Medulla oblongata (tissue), 1 donor: ENCODE data around the gene ARL4A.
A peak's percentile ranks its signal among the peaks of the same experiment; 100 is the strongest.

Experiments
- DNase-seq: peaks from one replicate; pipeline ENCODE4 v3.0.0-alpha.2; 2015; ENCODE audit errors: extremely low spot score

ARL4A gene

DNA sequence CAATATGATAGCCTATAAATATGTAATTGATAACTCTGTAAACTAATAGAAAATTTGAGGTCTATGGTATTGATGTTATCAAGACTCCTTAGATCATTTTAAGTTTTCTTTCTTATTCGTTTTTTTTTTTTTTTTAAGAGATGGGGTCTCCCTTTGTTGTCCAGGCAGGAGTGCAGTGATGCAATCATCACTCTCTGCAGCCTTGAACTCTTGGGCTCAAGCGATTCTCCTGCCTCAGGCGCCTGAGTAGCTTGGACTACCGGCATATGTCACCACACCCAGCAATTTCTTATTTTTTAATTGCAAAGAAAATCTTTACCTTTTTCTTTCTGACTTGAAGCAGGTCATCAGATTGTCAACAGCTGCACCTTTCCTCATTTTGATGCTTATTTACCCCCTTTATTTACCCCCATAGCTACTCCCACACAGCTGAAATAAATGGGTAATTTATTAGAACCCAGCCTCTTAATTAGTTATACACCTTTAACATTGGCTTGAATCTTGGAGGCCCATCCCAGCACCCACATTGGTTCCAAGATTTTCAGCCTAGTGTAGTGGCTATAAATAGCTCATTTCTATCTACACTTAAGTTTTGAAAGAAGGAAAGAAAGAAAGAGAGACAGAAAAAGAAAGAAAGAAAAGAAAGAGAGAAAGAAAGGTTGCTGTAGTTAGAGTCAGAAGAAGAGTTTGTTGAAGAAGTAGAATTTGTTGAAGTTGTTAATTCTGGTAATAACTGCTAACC lies 38.3 kb downstream of the ARL4A start:
- no peak for DNase-seq

DNA sequence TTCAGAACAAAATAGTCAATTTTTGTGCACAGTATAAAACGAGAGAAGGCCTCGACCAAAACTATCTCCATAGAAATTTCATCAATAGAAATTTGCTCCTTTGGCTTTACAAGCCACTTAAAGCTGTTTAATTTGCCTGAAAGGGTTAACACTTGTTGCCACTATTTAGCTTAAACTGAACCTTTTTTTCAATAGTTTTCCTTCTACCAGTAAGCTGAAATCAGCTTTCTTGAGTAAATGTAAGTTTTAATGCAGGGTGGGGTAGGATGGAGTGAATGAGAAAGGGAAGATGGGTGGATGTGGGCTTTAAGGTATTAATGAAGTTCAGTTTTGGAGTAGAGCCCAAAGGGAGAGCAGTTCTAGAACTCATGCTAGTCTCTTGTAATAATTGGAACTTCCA lies 39.5 kb downstream of the ARL4A start:
- DNase-seq, result no peak

DNA sequence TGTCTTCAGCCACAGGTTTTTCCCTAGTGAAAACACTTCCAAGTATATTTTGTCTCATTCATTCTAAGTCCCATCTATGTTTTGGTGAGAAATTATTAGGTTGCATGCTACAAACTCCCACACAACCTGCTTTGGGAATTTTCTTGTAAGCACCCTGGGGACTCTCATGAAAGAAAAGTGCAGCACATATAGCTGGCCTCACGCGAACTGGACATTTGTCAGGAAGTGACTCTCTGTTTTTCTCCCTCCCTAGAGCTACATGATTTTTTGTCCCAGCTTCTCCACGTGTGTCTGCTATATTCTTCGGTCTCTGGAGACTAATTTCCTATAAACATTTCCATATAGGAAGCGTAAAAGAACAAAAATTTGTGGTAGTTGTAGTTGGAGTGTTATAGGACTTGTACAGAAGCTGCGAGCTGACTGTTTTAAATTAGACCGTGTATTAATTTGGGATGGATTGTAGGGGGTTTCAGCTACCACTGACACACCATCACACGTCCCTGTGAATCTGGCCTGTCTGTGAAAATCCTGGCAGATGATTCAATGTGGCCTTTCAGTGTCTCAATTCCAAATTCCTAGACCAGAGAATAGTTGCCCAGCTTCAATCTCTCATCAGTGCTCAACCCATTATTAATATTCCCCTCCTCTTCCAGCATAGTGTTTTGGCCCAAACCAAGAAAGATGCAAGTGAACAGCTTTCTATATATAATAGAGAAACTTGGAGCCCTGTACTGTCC lies 40.2 kb downstream of the ARL4A start:
- no peak for DNase-seq

DNA sequence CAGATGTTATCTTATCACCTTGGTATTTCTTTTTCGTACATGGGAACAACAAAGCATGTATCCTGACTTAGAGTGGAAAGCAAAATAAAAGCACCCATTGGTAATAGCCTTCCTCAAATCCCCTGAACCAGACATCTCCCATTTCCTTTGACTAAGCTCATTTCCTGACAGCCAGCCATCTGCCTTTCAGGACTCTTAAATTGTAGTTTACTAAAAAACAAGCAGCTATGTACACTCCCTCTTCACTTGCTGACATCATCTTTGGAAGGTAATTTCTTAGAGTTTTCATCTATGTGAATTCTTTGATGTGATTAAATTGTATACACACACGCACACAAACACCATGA lies 40.7 kb downstream of the ARL4A start:
- DNase-seq, result no peak

DNA sequence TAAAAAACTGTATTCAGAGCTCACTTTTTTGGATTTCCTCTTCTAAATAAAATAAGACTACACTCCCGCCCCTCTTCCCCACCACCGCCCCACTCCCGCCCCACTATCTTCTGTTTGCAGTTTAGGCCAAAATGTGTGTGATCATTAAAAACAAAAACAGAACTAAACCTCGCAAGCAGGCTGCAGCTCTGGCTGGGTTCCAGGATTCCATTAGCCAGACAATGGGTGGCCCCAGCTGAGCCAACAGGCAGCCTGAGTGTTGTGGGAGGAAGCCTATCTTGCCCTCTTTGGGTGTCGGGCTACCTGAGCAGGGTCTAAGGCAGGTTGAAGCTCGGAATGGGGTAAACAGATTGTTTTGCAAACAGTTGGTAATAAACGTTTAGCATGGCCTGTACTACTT lies 41.7 kb downstream of the ARL4A start:
- DNase-seq, result peak; percentile 74

DNA sequence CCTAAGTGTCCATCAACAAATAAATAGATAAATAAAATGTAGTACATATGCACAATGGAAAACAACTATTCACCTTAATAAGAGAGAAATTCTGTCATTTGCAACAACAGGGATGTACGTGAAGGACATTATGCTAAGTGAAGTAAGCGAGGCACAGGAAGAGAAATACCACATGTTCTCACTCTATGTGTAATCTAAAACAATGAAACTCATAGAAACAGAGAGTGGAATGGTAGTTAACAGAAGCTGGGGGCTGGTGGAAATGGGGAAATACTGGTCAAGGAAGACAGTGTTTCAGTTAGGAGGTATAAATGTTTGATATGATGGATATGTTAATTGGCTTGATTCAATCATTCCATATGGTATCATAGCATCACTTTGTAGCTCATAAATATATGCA lies 43.1 kb downstream of the ARL4A start:
- DNase-seq, result no peak

DNA sequence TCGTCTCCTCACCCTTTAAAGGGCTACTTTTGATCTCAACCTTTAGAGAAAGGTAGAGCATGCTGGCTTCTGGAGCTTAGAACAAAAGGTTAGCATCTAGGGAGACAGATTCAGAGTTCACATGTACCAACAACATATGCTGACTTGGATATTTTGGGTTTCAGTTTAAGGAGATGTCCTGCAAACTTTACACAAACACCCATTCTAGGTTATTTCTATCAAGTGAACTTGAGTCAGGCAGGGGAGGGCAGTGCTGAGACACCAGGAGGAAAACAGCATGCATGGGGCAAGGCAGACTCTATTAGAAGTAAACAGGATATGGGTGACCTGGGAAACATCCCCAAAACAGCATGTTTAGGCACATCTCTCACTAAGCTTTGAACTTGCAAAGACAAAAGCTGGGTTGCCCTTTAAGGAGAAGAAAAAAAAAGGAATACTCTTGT lies 43.8 kb downstream of the ARL4A start:
- DNase-seq, result no peak

DNA sequence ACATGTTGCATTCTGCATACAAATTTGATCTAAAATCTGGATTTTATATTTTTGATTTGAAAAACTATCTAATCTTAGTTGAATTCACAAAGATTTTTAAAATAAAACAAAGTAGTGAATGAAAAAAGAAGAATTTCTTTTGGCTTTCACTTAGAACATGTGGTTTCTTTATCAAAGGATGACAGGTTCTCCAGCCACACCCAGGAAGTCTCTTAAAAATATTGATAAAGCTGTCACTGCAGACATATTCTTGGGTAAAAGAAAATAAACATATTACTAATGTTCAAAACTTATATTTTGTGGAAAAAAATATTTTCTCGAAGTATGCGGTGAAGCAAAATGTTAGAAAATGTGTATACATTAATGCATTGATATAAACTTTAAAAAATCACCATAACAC lies 44.3 kb downstream of the ARL4A start:
- no peak for DNase-seq

DNA sequence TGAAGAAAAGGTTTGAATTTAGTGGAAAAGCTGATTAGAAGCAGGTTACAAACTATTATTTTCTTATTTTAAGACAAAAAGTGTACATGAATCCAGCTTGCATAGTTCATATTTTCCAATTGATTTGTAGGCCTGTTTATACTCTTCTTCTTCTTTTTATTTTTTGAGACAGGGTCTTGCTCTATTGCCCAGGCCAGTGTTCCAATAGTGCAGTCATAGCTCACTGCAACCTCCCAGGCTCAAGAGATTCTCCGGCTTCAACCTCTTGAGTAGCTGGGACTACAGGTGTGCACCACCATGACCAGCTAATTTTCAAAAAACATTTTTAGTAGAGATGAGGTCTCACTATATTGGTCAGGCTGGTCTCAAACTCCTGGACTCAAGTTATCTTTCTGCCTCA lies 45.0 kb downstream of the ARL4A start:
- DNase-seq, result no peak

DNA sequence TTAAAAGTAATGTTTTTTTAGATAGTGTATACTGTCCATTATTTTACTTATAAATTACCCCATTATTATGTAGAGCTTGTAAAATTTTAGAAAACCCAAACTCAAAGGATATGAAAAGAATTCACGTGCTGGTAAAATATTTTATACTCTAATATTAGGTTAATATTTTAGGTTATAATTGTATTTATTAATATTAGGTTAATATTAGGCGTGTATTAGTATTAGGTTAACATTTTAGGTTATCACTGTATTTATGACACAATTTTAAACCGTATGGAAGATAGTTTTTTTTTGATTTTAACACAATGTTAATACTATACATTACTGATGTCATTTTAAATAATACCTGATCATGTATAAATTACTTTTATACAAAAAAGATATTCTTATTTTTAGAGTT lies 48.5 kb downstream of the ARL4A start:
- no peak for DNase-seq

DNA sequence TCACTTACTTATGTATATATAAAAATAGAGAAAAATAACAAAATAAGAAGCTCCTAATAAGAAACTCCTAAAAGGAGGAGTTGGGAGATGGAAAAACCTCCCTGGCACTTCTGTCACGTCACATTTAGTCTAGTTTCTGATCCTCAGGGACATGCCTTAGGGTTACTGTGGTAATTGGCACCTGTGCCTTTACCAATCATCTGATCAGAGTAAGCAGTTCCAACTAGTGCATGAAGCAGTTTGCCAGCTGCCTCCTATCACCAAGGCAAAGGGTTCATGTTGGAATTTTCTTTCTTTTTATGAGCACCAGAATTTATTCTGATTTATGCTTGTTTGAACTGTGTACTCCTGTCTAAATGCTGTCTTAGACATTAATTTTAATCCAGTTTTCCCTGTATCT lies 49.9 kb downstream of the ARL4A start:
- peak; percentile 19 for DNase-seq

DNA sequence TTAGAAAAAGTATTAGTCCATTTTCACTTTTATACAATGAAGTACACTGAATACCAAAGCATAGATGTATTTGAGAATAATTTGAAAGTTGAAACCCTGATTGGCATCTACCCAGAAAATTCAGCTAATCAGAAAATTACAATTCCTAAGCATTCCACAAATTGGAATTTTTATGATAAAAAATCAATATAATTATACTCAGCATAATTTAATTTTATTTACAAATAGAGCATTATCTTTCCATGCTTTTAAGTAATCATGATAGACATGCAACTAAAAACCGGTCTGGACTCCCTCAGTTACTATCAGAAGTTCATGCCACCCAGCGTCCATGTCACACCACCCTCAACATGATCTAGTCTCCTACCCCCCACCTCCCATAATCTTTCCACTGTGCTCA lies 50.4 kb downstream of the ARL4A start:
- no peak for DNase-seq

DNA sequence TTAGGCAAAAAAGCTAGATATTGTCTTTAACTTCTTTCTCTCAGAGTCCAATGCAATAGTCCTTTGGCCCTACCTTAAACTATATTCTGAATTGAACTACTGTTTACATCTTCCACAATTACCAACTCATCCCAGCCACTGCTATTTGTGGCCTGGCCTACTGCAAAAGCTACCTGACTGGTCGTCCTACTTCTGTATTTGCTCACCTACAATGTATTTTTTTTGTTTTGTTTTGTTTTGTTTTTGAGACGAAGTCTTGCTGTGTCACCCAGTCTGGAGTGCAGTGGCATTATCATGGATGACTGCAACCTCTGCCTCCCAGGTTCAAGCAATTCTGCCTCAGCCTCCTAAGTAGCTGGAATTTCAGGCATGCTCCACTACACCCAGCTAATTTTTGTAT lies 51.2 kb downstream of the ARL4A start:
- no peak for DNase-seq
